ENCODE measurements around the gene PDE8A.
A peak's percentile ranks its signal among the peaks of the same experiment; 100 is the strongest.

The PDE8A gene

DNA sequence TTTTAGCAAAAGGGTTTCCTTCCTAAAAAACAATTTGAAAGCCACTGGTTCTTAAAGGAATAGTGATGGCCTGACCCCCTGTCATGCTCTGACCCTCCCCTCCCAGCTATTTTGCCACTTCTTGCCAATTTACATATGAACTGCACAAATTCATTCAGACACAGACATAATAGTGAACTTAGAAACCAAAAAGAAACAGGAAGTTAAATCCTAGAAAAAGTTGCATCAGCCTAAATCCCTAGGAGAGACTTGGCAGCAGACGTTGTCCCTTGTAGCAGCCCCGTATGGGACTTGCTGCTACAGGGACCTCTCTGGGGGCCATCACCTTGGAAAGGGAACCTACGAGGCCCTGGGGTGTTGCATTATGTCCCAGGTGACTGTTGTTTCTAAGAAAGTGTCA, 14.3 kb upstream of the PDE8A start:
- no peaks in the 10 kb centered on the region for H3K36me3 ChIP-seq (ENCODE audit: control insufficient read depth, low read depth, low read length)
- H3K4me1 ChIP-seq (ENCODE audit: control insufficient read depth, low read depth, low read length): peaks cover 3% of the 10 kb centered on the region
- H3K4me3 ChIP-seq (ENCODE audit: low read length): no peak overlapping the region
- no peaks in the 10 kb centered on the region for H3K9me3 ChIP-seq (ENCODE audit: control insufficient read depth, low read depth, low read length)
- no peak overlapping the region for H3K27ac ChIP-seq (ENCODE audit: low read length)
- H3K27me3 ChIP-seq (ENCODE audit: control insufficient read depth, insufficient read depth, low read length): no peaks in the 10 kb centered on the region
- no peak overlapping the region for H3K9ac ChIP-seq (ENCODE audit: low read length)

GRCh38 chr15:84968301-84968700, 13.4 kb upstream of the PDE8A start:
- Histone ChIP-seq H3K4me1 (ENCODE audit: control insufficient read depth, low read depth, low read length) (peaks cover 3% of the 10 kb centered on the region), H3K9ac (ENCODE audit: low read length) (no peak overlapping the region), H3K27ac (ENCODE audit: low read length) (no peak overlapping the region), H3K9me3 (ENCODE audit: control insufficient read depth, low read depth, low read length) (no peaks in the 10 kb centered on the region), H3K36me3 (ENCODE audit: control insufficient read depth, low read depth, low read length) (no peaks in the 10 kb centered on the region), H3K4me3 (ENCODE audit: low read length) (no peak overlapping the region), H3K27me3 (ENCODE audit: control insufficient read depth, insufficient read depth, low read length) (no peaks in the 10 kb centered on the region)

- Histone ChIP-seq H3K27ac (ENCODE audit: low read length) (no peak overlapping the region), H3K4me3 (ENCODE audit: low read length) (no peak overlapping the region), H3K36me3 (ENCODE audit: control insufficient read depth, low read depth, low read length) (no peaks in the 10 kb centered on the region), H3K4me1 (ENCODE audit: control insufficient read depth, low read depth, low read length) (peaks cover 3% of the 10 kb centered on the region), H3K27me3 (ENCODE audit: control insufficient read depth, insufficient read depth, low read length) (no peaks in the 10 kb centered on the region), H3K9me3 (ENCODE audit: control insufficient read depth, low read depth, low read length) (no peaks in the 10 kb centered on the region), H3K9ac (ENCODE audit: low read length) (no peak overlapping the region)
Measured at GRCh38 chr15:84969257-84969656, 12.4 kb upstream of the PDE8A start.

- Histone ChIP-seq H3K4me1 (ENCODE audit: control insufficient read depth, low read depth, low read length) (peaks cover 3% of the 10 kb centered on the region), H3K27ac (ENCODE audit: low read length) (no peak overlapping the region), H3K36me3 (ENCODE audit: control insufficient read depth, low read depth, low read length) (no peaks in the 10 kb centered on the region), H3K27me3 (ENCODE audit: control insufficient read depth, insufficient read depth, low read length) (no peaks in the 10 kb centered on the region), H3K9ac (ENCODE audit: low read length) (no peak overlapping the region), H3K4me3 (ENCODE audit: low read length) (no peak overlapping the region), H3K9me3 (ENCODE audit: control insufficient read depth, low read depth, low read length) (no peaks in the 10 kb centered on the region)
Measured at GRCh38 chr15:84970843-84971242, 10.8 kb upstream of the PDE8A start.

DNA sequence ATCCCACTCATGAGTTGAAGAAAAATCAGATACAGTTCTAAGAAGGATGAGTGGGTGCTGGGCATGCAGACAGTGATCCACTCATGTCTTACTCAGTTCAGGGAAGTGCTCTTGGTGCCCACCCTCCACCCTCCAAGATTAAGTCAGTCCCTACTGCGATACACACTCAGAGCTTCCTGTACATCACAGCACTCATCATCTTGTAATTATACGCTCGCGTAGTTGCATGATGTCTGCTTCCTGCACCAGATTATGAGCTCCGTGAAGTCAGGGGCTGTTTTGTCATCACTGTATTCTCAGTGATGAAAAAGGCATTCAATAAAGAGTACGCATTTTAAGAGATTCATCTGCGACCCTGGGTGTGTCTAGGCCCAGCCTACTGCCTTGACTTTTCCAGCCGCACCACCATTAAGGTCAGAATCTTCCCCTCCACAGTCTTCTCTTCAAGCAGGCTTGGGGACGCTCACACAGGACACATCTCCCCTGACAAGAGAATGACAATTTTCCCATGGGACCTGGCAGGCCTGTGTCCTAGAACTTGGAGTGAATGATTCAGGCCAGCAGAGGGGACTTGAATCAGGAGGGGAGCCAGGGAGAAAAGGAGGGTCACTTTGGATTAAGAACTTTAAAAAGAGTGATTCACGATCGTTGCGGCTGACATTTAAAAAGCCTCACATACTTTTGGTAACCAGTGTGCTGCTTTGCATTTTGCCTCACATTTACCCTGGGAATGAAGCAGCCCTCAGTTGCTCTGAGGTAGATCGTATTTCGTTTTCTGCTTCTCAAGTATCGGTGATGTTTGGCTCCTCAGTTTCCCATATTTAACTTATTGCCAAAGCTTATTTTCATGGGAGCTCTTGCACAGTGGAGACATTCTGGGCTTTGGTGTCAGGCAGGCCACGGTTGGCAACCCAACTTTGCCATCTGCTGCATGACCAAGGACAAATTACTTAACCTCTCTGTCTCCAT, 7.9 kb upstream of the PDE8A start:
- H3K27me3 ChIP-seq (ENCODE audit: control insufficient read depth, insufficient read depth, low read length): peaks cover 6% of the 10 kb centered on the region
- no peak overlapping the region for H3K27ac ChIP-seq (ENCODE audit: low read length)
- no peaks in the 10 kb centered on the region for H3K36me3 ChIP-seq (ENCODE audit: control insufficient read depth, low read depth, low read length)
- no peak overlapping the region for H3K9ac ChIP-seq (ENCODE audit: low read length)
- no peaks in the 10 kb centered on the region for H3K9me3 ChIP-seq (ENCODE audit: control insufficient read depth, low read depth, low read length)
- no peak overlapping the region for H3K4me3 ChIP-seq (ENCODE audit: low read length)
- H3K4me1 ChIP-seq (ENCODE audit: control insufficient read depth, low read depth, low read length): no peaks in the 10 kb centered on the region

DNA sequence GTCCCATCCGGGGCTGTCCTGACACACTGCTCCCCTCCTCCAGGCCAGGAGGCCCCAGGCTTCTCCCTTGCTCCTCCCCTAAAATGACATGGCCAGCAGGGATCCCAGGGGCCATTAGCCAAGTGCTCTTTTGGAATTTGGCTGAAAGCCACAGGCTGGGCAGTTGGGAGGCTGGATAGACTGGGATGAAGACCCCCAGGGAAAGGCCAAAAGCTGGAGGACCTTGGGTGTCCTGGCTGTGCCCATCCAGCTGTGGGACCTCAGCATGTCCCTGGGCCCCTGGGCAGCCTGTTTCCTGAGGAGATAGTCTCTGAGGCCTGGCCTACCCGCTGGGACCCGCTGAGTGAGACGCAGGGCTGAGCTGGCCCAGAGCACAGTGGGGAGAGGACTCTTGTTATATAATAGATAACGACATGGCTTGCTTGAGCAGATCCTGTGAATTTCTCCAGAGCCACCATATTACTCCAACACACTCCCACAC, 5.7 kb upstream of the PDE8A start:
- Histone ChIP-seq H3K27ac (ENCODE audit: low read length) (no peak overlapping the region), H3K4me3 (ENCODE audit: low read length) (no peak overlapping the region), H3K27me3 (ENCODE audit: control insufficient read depth, insufficient read depth, low read length) (peaks cover 21% of the 10 kb centered on the region), H3K9ac (ENCODE audit: low read length) (no peak overlapping the region), H3K4me1 (ENCODE audit: control insufficient read depth, low read depth, low read length) (no peaks in the 10 kb centered on the region), H3K9me3 (ENCODE audit: control insufficient read depth, low read depth, low read length) (no peaks in the 10 kb centered on the region), H3K36me3 (ENCODE audit: control insufficient read depth, low read depth, low read length) (no peaks in the 10 kb centered on the region)

DNA sequence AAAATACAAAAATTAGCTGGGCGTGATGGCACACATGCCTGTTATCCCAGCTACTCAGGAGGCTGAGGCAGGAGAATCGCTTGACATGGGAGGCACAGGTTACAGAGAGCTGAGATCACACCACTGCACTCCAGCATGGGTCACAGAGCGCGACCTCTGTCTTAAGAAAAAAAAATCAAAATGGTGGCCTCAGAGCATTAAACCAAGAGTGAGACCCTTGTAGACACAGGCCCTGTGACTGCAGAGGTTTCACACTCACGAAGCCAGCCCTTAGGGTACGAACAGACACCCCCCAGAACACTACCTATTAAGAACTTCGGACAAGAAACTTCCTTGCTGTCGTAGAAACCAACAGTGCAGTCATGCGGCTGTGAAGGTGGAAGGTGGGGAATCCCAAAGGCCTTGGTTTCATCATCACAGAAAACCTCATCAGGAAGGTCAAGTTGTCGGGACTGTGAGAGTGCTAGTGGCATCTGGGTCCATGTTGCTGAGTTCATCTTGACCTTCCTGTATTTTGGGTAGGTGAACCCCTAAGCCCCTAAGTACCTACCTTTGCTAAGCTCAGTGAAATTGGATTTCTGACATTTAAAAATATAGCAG, 4.8 kb upstream of the PDE8A start:
- Histone ChIP-seq H3K9me3 (ENCODE audit: control insufficient read depth, low read depth, low read length) (no peaks in the 10 kb centered on the region), H3K27me3 (ENCODE audit: control insufficient read depth, insufficient read depth, low read length) (peaks cover 27% of the 10 kb centered on the region), H3K27ac (ENCODE audit: low read length) (no peak overlapping the region), H3K4me1 (ENCODE audit: control insufficient read depth, low read depth, low read length) (no peaks in the 10 kb centered on the region), H3K4me3 (ENCODE audit: low read length) (no peak overlapping the region), H3K9ac (ENCODE audit: low read length) (no peak overlapping the region), H3K36me3 (ENCODE audit: control insufficient read depth, low read depth, low read length) (no peaks in the 10 kb centered on the region)

GRCh38 chr15:84979651-84980050, 2.0 kb upstream of the PDE8A start:
- peaks cover 5% of the 10 kb centered on the region for H3K4me1 ChIP-seq (ENCODE audit: control insufficient read depth, low read depth, low read length)
- peak overlapping the region; percentile 83 for H3K4me3 ChIP-seq (ENCODE audit: low read length)
- H3K9ac ChIP-seq (ENCODE audit: low read length): no peak overlapping the region

DNA sequence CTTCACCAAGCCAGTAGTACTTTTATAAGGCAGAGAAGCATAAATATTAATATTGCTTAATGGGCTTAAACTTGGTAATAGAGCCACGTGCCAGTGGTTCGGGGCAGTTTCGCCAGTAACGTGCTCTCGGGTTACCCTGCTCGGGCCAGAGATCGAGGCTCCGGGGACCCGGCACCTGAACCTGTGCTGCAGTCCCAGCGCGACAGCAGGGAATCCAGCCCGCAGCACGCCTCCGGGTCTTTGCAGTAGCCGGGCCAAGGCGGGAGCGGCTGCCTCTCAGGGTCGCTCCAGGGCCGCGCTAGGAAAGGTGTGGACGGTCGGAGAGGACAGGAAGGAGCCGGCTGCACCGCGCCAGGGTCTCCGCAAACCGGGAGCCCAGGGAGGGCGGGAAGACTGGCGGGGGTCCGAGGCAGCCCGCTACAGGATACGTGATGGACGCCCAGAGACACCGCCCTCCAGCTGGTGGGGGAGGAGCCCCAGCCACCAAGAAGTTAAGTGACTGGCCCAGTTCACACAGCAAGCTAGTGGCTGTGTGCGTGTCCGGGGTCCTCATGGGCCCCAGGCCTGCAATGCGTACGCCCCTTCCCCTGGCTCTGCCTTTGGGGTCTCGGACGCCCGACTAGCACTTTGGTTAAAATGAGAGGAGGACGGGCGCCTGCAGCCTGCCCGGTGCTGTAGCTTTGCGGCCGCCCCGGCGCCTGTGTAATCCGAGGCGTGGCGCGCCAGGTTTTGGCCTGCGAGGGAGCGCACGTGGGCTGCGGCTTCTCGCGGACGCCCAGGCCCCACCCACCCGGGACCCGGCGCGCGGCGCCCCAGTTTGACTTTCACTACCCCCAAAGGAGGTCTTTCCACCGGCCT, 1.2 kb upstream of the PDE8A start:
- peaks cover 5% of the 10 kb centered on the region for H3K4me1 ChIP-seq (ENCODE audit: control insufficient read depth, low read depth, low read length)
- no peaks in the 10 kb centered on the region for H3K36me3 ChIP-seq (ENCODE audit: control insufficient read depth, low read depth, low read length)
- peak overlapping the region; percentile 34 for H3K9ac ChIP-seq (ENCODE audit: low read length)
- peak overlapping the region; percentile 83 for H3K4me3 ChIP-seq (ENCODE audit: low read length)
- no peak overlapping the region for H3K27ac ChIP-seq (ENCODE audit: low read length)
- H3K9me3 ChIP-seq (ENCODE audit: control insufficient read depth, low read depth, low read length): no peaks in the 10 kb centered on the region
- H3K27me3 ChIP-seq (ENCODE audit: control insufficient read depth, insufficient read depth, low read length): peaks cover 60% of the 10 kb centered on the region

More at GRCh38 chr15:84979651-84980050, 2.0 kb upstream of the PDE8A start:
- peaks cover 55% of the 10 kb centered on the region for H3K27me3 ChIP-seq (ENCODE audit: control insufficient read depth, insufficient read depth, low read length)
- no peak overlapping the region for H3K27ac ChIP-seq (ENCODE audit: low read length)
- no peaks in the 10 kb centered on the region for H3K36me3 ChIP-seq (ENCODE audit: control insufficient read depth, low read depth, low read length)
- H3K9me3 ChIP-seq (ENCODE audit: control insufficient read depth, low read depth, low read length): no peaks in the 10 kb centered on the region

DNA sequence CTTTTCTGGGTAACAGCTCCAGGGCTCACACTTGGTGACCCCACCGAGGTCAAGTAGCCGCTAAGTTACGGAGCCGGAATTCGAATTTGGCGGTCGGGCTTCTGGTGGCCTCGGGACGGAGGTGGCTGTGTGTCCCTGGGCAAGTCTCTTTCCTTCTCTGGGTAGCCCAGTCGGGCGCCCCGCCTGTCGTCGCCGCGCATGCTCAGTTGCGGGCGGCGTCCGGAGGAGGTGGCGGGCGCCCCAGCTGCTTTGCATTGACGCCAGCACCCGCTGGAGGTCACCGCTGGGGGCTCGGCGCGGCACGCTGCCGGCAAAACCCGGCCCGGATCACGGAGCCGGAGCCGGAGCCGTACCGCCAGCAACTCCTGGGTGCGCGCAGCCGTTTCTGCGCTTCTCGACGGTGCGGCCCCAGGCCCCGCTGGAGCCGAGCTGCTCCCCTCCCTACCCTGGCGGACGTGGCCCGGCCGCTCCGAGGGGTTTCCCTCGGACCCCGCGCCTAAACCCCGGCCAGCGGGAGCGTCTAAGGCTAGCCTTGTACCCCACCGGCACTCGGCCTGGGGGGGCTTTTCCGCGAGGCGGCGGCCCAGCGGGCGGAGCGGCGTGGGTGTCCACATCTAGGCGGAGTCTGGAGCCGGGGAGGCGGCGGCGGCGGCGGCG, 474 bp upstream of the PDE8A start:
- Histone ChIP-seq H3K27me3 (ENCODE audit: control insufficient read depth, insufficient read depth, low read length) (peaks cover 60% of the 10 kb centered on the region), H3K9me3 (ENCODE audit: control insufficient read depth, low read depth, low read length) (no peaks in the 10 kb centered on the region), H3K4me3 (ENCODE audit: low read length) (peak overlapping the region; percentile 83), H3K27ac (ENCODE audit: low read length) (no peak overlapping the region), H3K36me3 (ENCODE audit: control insufficient read depth, low read depth, low read length) (no peaks in the 10 kb centered on the region), H3K4me1 (ENCODE audit: control insufficient read depth, low read depth, low read length) (peaks cover 5% of the 10 kb centered on the region), H3K9ac (ENCODE audit: low read length) (peak overlapping the region; percentile 34)
